ENCODE measurements around the gene SGO1.

- TF ChIP-seq CTCF (IDR thresholded peaks at IDR 0.05), result no peak
- no peak for TF ChIP-seq POLR2A (IDR thresholded peaks at IDR 0.05)
Observed at GRCh38 chr3:20147361-20147760, 38.6 kb downstream of the SGO1 start.

All from Peyer's patch (tissue), 4 donors.